Endothelial cell of umbilical vein (primary cell): ENCODE data around the gene ELAVL1. TPM values are rescaled to one million over a fixed set of nuclear protein-coding genes. Genes with fewer than 3 reads are reported as not detected.

ENCODE experiments used
- BruUV-seq: library from RNA; stranded (reverse); fragments of 400-500 nt; replicated peaks from 2 replicates; lab custom pipeline; 2021; lab: Mats Ljungman, UMichigan
- CTCF ChIA-PET: fragments of 300-600, 350-600 bp; sonication (Branson Sonifier 250); formaldehyde crosslinking; loops from one replicate; lab custom pipeline; 2021; ENCODE audit warnings: antibody characterized with exemption, inconsistent platforms; lab: Charles Lee
- POLR2A ChIA-PET: fragments of 300-600, 350-600 bp; sonication (Branson Sonifier 250); formaldehyde crosslinking; loops from one replicate; lab custom pipeline; 2021; ENCODE audit warnings: antibody characterized with exemption, inconsistent platforms; lab: Charles Lee
- DNase-seq: peaks from one replicate; pipeline ENCODE4 v3.0.0-alpha.2; 2011; ENCODE audit warnings: low read depth, low spot score
- FAIRE-seq: peaks from 2 replicates; lab custom pipeline; 2011; peaks lifted over from hg19 to GRCh38; lab: Jason Lieb, UNC
- H2AFZ ChIP-seq: 2 replicates; pipeline ENCODE4 v1.6.0; 2012; ENCODE audit warnings: low read depth, low read length, control low read depth, inconsistent platforms
- H3K27ac ChIP-seq: 2 replicates; pipeline ENCODE4 v1.5.1; 2011; ENCODE audit warnings: low read depth, mild to moderate bottlenecking, control low read depth, low read length, moderate library complexity; ENCODE audit not compliant: insufficient read depth
- H3K27me3 ChIP-seq, 2 experiments: 2 replicates each; pipeline versions ENCODE4 v1.6.0 to v1.6.1; 2011; ENCODE audit warnings: low read length in 2 of 2, mixed read lengths in 1 of 2; ENCODE audit not compliant: control insufficient read depth in 2 of 2, insufficient read depth in 2 of 2
- H3K36me3 ChIP-seq, 2 experiments: 2 replicates in 1 of 2; 3 replicates in 1 of 2; pipeline ENCODE4 v1.5.1; 2011; ENCODE audit warnings: low read length in 2 of 2, mild to moderate bottlenecking in 1 of 2, moderate library complexity in 1 of 2; ENCODE audit not compliant: control insufficient read depth in 2 of 2, insufficient read depth in 2 of 2; ENCODE audit errors: extremely low read depth in 1 of 2
- H3K4me1 ChIP-seq: 3 replicates; pipeline ENCODE4 v1.5.1; 2011; ENCODE audit warnings: mild to moderate bottlenecking, low read length; ENCODE audit not compliant: control insufficient read depth, insufficient read depth; ENCODE audit errors: extremely low read depth
- H3K4me2 ChIP-seq: 2 replicates; pipeline ENCODE4 v1.6.1; 2011; ENCODE audit warnings: low read length, control low read depth, mixed read lengths; ENCODE audit not compliant: insufficient read depth
- H3K4me3 ChIP-seq, 3 experiments: fragments of 200-600 bp in 1 of 3; sonication (generic), shearing (Covaris generic) in 1 of 3; replicated peaks in 1 of 3; 2 replicates each; pipeline ENCODE4 v1.5.1; 2011 to 2016; ENCODE audit warnings: control low read depth in 3 of 3, low read length in 3 of 3, mild to moderate bottlenecking in 2 of 3, inconsistent platforms in 1 of 3, low read depth in 1 of 3, moderate library complexity in 1 of 3; ENCODE audit not compliant: insufficient read depth in 1 of 3
- H3K79me2 ChIP-seq: 2 replicates; pipeline ENCODE4 v1.6.0; 2012; ENCODE audit warnings: low read length, inconsistent platforms; ENCODE audit not compliant: control insufficient read depth, insufficient read depth
- H3K9ac ChIP-seq: replicated peaks from 2 replicates; pipeline ENCODE3; 2011; ENCODE audit warnings: low read length, control low read depth; ENCODE audit not compliant: insufficient read depth; ENCODE audit errors: extremely low read depth
- H3K9me1 ChIP-seq: replicated peaks from 3 replicates; pipeline ENCODE4 v1.6.0; 2011; ENCODE audit warnings: mild to moderate bottlenecking, low read length; ENCODE audit not compliant: control insufficient read depth, insufficient read depth; ENCODE audit errors: extremely low read depth
- H3K9me3 ChIP-seq: replicated peaks from 2 replicates; pipeline ENCODE4 v1.5.1; 2012; ENCODE audit warnings: low read length, inconsistent platforms; ENCODE audit not compliant: control insufficient read depth, insufficient read depth
- H4K20me1 ChIP-seq: replicated peaks from 2 replicates; pipeline ENCODE3; 2011; ENCODE audit warnings: mild to moderate bottlenecking, low read length; ENCODE audit not compliant: control insufficient read depth, insufficient read depth; ENCODE audit errors: extremely low read depth
- EZH2 ChIP-seq: IDR thresholded peaks from 2 replicates; pipeline ENCODE4 v1.6.1; 2012; ENCODE audit warnings: borderline replicate concordance, low read depth, mild to moderate bottlenecking, moderate library complexity, low read length, inconsistent platforms; ENCODE audit not compliant: severe bottlenecking
- FOS ChIP-seq: IDR thresholded peaks from 2 replicates; pipeline ENCODE4 v1.6.1; 2011; ENCODE audit warnings: mild to moderate bottlenecking, low read length, moderate library complexity, borderline replicate concordance; ENCODE audit not compliant: insufficient read depth
- GATA2 ChIP-seq: IDR thresholded peaks from 2 replicates; pipeline ENCODE4 v1.7.0; 2011; ENCODE audit warnings: low read depth, mild to moderate bottlenecking, moderate library complexity, mixed read lengths, low read length; ENCODE audit not compliant: insufficient read length, insufficient read depth
- JUN ChIP-seq: IDR thresholded peaks from 2 replicates; pipeline ENCODE4 v1.6.1; 2011; ENCODE audit warnings: borderline replicate concordance, low read depth; ENCODE audit not compliant: insufficient read length, insufficient read depth
- MYC ChIP-seq: IDR thresholded peaks from one replicate; pipeline ENCODE4 v1.6.1; 2011; ENCODE audit warnings: mild to moderate bottlenecking, low read depth, low read length
- POLR2A ChIP-seq: IDR thresholded peaks from 2 replicates; pipeline ENCODE4 v1.6.1; 2012; ENCODE audit warnings: low read depth, mild to moderate bottlenecking, control low read depth, low read length
- POLR2AphosphoS5 ChIP-seq: IDR thresholded peaks from 2 replicates; pipeline ENCODE4 v1.6.1; 2012; ENCODE audit warnings: low read depth, mild to moderate bottlenecking, control low read depth, low read length, moderate library complexity; ENCODE audit not compliant: insufficient read depth
- dilution Hi-C: fragments of 300-500 bp; cut with MboI; formaldehyde crosslinking; loops from one replicate; pipeline ENCODE4 v1.15.0; 2019; ENCODE audit warnings: low sequenced_read_pairs; ENCODE audit not compliant: extremely low pct_ligation_motif_present
- intact Hi-C: fragments of 100-400 bp; cut with micrococcal nuclease; formaldehyde crosslinking; loops from one replicate; pipeline ENCODE4 v1.10.0; 2022
- polyA plus RNA-seq, 4 experiments: library from polyadenylated mRNA; depleted of rRNA in 3 of 4; stranded (reverse) in 3 of 4; unstranded in 1 of 4; fragments of >200 nt; gene quantifications; 2 replicates each; pipeline versions ENCODE4 v1.2.1 to v1.2.3, GENCODE V29; 2011 to 2012; ENCODE audit warnings: missing spikeins in 1 of 4
- total RNA-seq: library from RNA; stranded (reverse); gene quantifications from 2 replicates; pipeline ENCODE4 v1.2.3, GENCODE V29; 2021
- TF ChIP-seq, protein P1 (sequence below), 2 donors: IDR thresholded peaks; 1 replicate in 1 of 2; 2 replicates in 1 of 2; pipeline ENCODE4 v1.5.1; 2011; ENCODE audit warnings: low read length in 2 of 2, mild to moderate bottlenecking in 2 of 2, moderate library complexity in 2 of 2, control low read depth in 1 of 2, inconsistent platforms in 1 of 2, low read depth in 1 of 2; ENCODE audit not compliant: insufficient read depth in 1 of 2; ENCODE audit errors: extremely low read depth in 1 of 2
- TF ChIP-seq, protein P2 (sequence below): IDR thresholded peaks from 2 replicates; pipeline ENCODE4 v1.6.1; 2011; ENCODE audit not compliant: insufficient read depth, insufficient read length

The ELAVL1 gene
- total and polyA plus RNA-seq, 2 donors (not counting 3 experiments of a cell fraction or from before 2014, with no cell fraction given), result 46.8 to 134 TPM

DNA sequence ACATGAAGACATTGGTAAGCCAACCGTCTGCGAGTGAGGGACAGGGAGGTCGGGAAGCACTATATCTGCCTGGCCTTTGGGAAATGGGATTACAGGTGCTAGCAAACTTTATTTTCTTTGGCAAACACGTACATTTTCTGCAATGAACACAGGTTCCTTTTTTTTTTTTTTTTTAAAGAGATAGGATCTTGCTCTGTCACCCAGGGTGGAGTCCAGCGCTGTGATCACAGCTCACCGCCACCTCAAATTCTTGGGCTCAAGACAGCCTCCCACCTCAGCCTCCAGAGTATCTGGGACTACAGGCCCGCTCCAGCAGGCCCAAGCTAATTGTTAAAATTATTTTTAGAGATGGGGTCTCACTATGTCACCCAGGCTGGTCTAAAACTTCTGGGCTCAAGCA, 24.2 kb downstream of the ELAVL1 start:
- peaks cover 38% of the 10 kb centered on the region for H3K79me2 ChIP-seq
- H3K27ac ChIP-seq, result no peak overlapping the region
- no peak overlapping the region for H2AFZ ChIP-seq
- POLR2A ChIA-PET, result no interaction called here
- H3K9me1 ChIP-seq, result no peaks in the 10 kb centered on the region
- intact Hi-C loops, result no loop called here
- H3K4me3 ChIP-seq, result no peak overlapping the region
- dilution Hi-C loops, result no loop called here
- DNase-seq (no peak), FAIRE-seq (no peak)
- BruUV-seq, result no TSS peak
- no peaks in the 10 kb centered on the region for H3K27me3 ChIP-seq
- CTCF ChIA-PET, result no interaction called here
- no peak overlapping the region for H3K4me2 ChIP-seq
- no peaks in the 10 kb centered on the region for H3K9me3 ChIP-seq
- peaks cover 10 to 69% of the 10 kb centered on the region in 2 experiments for H3K36me3 ChIP-seq
- H3K4me1 ChIP-seq, result no peaks in the 10 kb centered on the region
- no peak overlapping the region for H3K9ac ChIP-seq
- TF ChIP-seq POLR2AphosphoS5 (no peak), FOS (no peak), GATA2 (no peak), MYC (no peak), POLR2A (no peak), JUN (no peak), EZH2 (no peak)
- TF ChIP-seq, protein P1, sequence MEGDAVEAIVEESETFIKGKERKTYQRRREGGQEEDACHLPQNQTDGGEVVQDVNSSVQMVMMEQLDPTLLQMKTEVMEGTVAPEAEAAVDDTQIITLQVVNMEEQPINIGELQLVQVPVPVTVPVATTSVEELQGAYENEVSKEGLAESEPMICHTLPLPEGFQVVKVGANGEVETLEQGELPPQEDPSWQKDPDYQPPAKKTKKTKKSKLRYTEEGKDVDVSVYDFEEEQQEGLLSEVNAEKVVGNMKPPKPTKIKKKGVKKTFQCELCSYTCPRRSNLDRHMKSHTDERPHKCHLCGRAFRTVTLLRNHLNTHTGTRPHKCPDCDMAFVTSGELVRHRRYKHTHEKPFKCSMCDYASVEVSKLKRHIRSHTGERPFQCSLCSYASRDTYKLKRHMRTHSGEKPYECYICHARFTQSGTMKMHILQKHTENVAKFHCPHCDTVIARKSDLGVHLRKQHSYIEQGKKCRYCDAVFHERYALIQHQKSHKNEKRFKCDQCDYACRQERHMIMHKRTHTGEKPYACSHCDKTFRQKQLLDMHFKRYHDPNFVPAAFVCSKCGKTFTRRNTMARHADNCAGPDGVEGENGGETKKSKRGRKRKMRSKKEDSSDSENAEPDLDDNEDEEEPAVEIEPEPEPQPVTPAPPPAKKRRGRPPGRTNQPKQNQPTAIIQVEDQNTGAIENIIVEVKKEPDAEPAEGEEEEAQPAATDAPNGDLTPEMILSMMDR (IDR thresholded peaks at IDR 0.05; ENCODE audit: extremely low read depth in 1 of 2, insufficient read depth in 1 of 2, low read depth in 1 of 2, low read length in 2 of 2), result no peak
- TF ChIP-seq, protein P2, sequence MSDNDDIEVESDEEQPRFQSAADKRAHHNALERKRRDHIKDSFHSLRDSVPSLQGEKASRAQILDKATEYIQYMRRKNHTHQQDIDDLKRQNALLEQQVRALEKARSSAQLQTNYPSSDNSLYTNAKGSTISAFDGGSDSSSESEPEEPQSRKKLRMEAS, result no peak
- no peaks in the 10 kb centered on the region for H4K20me1 ChIP-seq
